Skin of body (tissue), 3 donors: Measurements from ENCODE around the gene GCNT3. TPM values are rescaled to one million over a fixed set of nuclear protein-coding genes. Genes with fewer than 3 reads are reported as not detected.
A peak's percentile ranks its signal among the peaks of the same experiment; 100 is the strongest.
"Not testable (repeated sequence)": the region's sequence is repeated elsewhere in the genome, so short reads cannot be mapped to it uniquely, and the experiment has no call there.

Source experiments
- DNase-seq: peaks from one replicate; lab custom pipeline; 2025; lab: John Stamatoyannopoulos, UW
- small RNA-seq: library from RNA; depleted of rRNA; stranded (forward); fragments of <200 nt; gene quantifications from one replicate; pipeline ENCODE3, GENCODE V24; 2014; ENCODE audit warnings: low replicate concordance
- total RNA-seq: library from RNA; depleted of rRNA; stranded (reverse); fragments of >200 nt; gene quantifications from one replicate; pipeline ENCODE4 v1.2.3, GENCODE V29; 2014

Gene GCNT3
- total RNA-seq, 1 donor from 2014 or later: not detected

- no peak for DNase-seq
Measured at GRCh38 chr15:59616379-59616778, 4.8 kb downstream of the GCNT3 start.

DNA sequence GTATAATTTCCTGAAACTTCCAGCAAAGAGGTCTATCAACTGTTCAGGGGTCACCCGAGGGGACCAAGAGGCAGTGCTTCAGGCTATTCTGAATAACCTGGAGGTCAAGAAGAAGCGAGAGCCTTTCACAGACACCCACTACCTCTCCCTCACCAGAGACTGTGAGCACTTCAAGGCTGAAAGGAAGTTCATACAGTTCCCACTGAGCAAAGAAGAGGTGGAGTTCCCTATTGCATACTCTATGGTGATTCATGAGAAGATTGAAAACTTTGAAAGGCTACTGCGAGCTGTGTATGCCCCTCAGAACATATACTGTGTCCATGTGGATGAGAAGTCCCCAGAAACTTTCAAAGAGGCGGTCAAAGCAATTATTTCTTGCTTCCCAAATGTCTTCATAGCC, 6.8 kb downstream of the GCNT3 start:
- DNase-seq: no peak

GRCh38 chr15:59622289-59622688, 10.7 kb downstream of the GCNT3 start:
- no peak for DNase-seq

DNA sequence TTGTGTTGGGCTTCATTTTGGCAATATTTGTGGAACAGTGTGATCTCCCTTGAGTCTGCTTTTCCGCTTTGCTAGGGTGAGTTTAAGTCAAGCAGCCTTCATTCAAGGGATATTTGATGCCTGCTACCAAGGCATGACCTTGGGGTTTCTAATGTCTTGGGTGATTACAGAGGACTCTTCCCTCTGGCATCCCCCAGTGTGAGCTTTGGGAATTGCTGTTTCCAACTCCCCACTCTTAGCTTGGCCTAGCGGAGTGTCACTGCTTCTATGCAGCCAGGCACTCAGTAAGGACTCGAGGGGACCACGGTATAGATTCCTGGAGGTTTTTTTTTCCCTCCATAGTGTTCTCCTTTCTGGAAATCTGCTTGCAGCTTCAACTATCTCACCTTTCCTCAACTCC, 21.1 kb downstream of the GCNT3 start:
- no peak for DNase-seq

- no peak for DNase-seq
Measured at GRCh38 chr15:59636184-59636583, 24.6 kb downstream of the GCNT3 start.

- not testable (repeated sequence) for DNase-seq
Measured at GRCh38 chr15:59637507-59637906, 25.9 kb downstream of the GCNT3 start.

GRCh38 chr15:59642351-59642750, 30.8 kb downstream of the GCNT3 start:
- DNase-seq: no peak

DNA sequence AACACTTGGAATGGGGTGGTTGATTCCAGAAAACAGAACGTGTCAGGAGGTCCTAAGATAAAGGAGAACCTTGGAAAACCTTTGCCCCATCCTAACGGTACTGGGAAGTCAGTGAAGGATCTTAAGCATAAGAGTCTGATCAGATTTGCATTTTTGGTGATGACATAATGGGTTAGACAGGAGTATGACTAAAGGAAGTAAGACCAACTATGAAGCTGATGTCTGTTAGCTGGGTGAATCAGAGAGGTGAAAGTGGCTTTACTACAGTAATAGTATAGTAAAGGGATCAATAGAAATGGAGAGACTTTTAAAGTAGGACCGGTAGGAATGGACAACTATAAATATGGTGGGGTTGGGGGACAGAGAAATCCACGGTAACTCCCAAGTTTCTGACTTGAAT, 33.2 kb downstream of the GCNT3 start:
- no peak for DNase-seq

- DNase-seq: not testable (repeated sequence)
Measured at GRCh38 chr15:59645812-59646211, 34.2 kb downstream of the GCNT3 start.

DNA sequence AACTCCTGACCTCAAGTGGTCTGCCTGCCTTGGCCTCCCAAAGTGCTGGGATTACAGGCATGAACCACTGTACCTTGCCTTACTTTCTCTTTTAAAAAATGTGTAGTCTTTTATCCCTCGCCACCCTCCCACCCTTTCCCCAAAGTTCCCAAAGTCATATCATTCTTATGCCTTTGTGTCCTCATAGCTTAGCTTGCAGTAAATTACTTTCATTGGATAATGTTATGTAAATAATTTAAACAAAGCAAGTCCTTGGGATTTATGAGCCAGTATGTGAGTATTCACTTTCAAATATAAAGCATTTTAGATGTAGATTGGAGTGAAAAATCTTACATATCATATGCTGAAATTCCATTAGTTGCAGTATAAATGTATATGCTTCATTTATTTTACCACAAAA, 34.7 kb downstream of the GCNT3 start:
- no peak for DNase-seq

DNA sequence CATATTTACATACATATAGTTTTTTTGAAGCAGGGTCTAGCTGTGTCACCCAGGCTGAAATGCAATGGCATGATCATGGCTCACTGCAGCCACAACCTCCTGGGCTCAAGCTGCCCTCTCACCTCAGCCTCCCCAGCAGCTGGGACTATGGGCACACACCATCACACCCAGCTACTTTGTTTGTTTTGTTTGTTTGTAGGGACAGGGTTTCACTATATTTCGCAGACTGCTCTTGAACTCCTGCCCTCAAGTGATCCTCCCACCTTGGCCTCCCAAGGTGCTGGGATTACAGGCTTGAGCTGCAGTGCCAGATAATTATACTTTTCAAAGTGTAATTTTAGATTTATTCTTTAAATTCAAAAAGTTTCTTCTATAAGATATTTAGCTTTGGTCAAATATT, 35.5 kb downstream of the GCNT3 start:
- DNase-seq: no peak

DNA sequence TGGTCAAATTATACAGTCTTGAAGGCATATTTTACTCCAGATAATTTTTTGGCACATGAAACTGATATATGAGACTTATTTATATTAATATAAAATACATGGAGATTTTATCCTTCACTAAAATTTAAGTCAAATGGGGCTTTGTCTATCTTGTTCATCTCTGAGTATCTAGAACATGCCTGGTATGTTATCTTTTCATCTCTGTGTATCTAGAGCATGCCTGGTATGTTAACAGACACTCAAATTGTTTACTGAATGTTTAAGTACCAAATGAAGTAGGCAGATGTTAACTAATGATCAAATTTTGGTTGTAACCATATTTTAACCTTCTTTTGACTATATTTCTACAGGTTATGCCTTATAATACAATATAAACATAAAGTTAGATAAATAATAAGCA, 38.0 kb downstream of the GCNT3 start:
- DNase-seq: no peak

DNA sequence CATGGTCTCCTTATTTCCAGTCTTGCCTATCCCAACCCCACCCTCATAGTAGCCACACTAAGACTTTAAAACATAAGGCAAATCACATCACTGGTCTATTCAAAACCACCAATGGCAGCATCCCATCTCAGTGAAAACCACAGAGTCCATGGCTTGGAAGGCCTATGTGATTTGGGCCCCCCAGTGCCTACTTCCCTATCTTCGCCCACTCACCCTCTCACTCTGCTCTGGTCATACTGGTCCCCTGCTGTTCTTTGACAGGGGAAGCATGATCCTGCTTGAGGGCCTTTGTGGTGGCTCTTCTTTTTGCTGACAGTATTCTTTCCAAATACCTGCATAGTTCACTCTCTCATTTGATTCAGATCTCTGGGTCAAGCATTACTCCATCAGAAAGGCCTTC, 42.5 kb downstream of the GCNT3 start:
- no peak for DNase-seq

DNA sequence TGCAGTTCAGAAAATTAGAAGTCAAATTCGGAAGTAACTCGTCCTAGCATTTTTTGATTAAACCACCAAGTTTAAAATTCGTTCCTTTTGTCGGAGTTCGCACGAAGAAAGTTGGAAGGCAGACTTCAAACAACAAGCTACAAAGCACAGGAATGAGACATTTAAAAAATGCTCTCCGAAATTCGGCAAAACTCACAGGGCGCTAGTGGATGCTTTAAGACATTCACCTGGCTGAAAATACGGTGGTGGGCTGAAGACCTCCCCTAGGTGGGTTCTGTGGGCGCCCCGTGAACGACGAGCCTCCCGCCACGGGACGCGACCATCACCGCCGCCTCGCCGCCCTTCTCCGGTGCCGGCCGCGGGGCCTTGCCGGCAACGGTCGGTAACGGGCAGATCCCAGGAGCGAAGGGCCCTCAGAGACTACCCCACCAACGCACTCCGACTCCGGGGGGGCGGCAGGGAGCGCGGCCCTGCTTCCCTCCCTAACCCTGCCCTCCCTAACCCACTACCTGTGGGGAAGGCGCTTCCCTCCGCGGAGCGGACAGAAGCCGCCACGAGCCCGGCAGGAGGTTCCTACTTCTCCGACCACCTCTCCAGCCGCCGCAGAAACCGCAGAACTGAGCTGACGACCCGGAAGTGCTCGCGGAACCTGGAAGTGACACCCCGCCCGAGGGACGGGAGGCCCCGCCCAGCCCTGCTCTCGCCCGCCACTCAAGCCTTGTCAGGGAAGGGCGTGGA, 45.5 kb downstream of the GCNT3 start, which contains the start of gene GTF2A2:
Gene GTF2A2, minus strand, starts transcription at position 619 of the 738 bp plus-strand sequence. CDS start 5,238 bp downstream, outside the sequence.
- DNase-seq: peak; percentile 86

DNA sequence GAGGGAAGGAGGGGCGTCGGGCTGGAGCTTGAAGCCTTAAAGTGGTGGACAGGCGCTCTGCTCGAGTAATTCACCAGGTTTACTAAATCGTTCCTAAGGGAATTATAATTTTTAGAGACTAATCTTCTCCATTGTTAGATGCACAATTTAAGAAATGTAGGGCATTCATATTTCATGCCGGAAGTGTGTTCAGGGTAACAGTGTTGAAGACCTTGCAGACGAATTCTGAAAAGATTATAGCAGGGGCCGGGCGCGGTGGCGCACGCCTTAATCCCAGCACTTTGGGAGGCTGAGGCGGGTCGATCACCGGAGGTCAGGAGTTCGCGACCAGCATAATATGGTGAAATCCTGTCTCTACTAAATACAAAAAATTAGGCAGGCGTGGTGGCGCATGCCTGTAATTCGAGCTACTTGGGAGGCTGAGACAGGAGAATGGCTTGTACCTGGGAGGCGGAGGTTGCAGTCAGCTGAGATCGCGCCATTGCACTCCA, 46.1 kb downstream of the GCNT3 start:
- DNase-seq: no peak

DNA sequence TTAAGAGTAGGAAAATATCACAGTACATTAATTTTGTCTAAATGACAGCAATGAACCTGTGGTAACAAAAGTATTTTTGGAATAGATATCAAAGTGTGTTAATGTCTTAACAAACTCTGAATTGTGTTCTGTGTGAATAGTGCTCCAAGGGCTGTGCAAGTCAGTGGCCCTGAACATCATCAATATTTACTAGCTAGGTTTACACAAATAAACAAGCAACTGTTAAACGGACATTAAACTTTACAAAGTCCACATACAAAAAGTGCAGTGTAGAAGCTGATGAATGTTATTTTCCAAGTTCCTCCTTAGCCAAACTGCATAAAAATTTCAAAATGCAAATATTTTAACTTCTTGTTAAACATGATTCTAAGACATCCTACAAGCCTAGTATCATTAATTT, 47.8 kb downstream of the GCNT3 start:
- no peak for DNase-seq

DNA sequence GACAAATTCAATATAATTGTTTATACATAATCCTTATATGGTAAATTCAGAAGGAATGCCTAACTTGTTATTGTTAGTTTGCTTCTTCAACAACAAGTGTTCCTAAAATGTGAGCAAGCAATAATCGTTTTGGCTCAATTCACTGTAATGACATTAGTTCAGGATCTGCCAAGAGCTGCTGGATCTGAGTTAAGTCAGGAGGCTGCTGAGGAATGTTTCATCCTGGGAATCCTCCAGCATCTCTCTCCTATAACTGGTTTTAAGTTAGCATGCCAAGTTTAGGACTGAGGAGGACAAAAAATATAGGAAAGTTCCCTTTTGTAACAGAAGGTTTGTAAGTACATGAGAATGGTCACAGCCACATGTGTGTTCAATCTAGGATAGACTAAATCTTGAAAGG, 50.7 kb downstream of the GCNT3 start:
- DNase-seq: peak; percentile 85

DNA sequence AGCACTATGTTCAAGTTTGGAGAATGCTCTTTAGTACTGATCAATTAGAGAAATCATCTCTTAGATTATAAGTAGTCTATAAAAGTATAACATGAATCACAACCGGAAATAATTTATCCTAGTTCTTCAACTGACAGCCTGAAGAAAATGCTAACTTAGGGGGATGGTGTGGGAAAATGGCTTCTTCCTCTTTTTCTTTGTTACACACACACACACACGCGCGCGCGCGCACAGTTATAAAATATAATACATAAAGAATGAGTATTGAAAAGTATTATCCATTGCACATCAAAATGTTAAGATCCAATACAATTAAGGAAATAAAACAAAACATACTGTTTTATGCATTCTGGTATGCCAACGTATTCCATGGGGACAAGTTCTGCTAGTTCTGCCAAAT, 57.0 kb downstream of the GCNT3 start:
- peak; percentile 61 for DNase-seq

Small RNAs within 50 kb of the gene (small RNA-seq; reads per million reads assigned to genes)
- gene RNA5SP396: not detected

Other genes with a start within 250 kb of the GCNT3 start
- gene MYO1E, start 238.9 kb upstream of the GCNT3 start, total RNA-seq: 58.8 TPM
- 0.39 TPM for gene FAM81A, start 173.6 kb upstream of the GCNT3 start, total RNA-seq
- gene GTF2A2, start 45.7 kb downstream of the GCNT3 start, total RNA-seq: 25.7 TPM
- 66.6 TPM for gene BNIP2, start 77.5 kb downstream of the GCNT3 start, total RNA-seq